ENCODE results near the gene ATAD3C. TPM values are rescaled to one million over a fixed set of nuclear protein-coding genes. Genes with fewer than 3 reads are reported as not detected.
"Not testable (repeated sequence)": the region's sequence is repeated elsewhere in the genome, so short reads cannot be mapped to it uniquely, and the experiment has no call there.

ATAD3C gene
- total and polyA plus RNA-seq, 12 donors, result 0.11 to 2.2 (median 0.78) TPM

DNA sequence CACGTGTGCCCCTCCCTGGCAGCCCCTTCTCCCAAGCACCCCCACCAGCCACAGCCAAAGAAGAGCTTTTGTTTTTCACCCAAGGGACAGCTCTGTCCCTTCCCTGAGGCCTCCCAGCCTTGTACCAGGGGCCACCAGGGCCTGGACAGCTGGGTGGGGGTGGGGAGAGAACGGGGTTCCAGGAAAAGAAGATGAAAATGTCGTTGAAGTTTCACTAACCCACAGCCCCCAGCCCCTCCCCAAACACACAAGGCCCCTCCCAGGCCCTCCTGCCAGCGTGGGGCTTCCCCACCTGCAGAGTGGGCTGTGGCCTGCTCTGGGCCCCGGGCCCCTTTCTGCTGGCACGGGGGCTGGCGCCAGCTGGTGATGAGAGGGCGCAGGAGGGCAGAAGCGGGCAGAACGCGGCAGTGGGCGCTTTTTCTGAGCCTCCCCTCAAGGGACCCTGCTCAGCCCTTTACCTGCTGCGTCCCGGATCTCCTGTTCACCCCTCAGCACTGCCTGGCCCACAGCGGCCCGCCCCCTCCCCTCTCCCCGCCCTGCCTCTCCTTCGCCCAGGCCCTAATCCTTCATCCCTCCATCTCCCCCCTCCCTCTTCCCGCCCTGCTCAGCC is 22.9 kb upstream of the ATAD3C start:
- intact Hi-C loops (cut with DNase I), result no loop called here
- Histone ChIP-seq H3K4me1 (peaks cover 19 to 41% (median 27%) of the 10 kb centered on the region in 9 donors), H3K4me3 (no peak overlapping the region), H3K27me3 (peaks cover 0 to 37% (median 11%) of the 10 kb centered on the region in 7 donors), H3K27ac (no peak overlapping the region), H3K9me3 (no peaks in the 10 kb centered on the region), H3K36me3 (no peaks in the 10 kb centered on the region)
- no peak for DNase-seq
- no peak for ATAC-seq
- no peak for TF ChIP-seq CTCF (IDR thresholded peaks at IDR 0.05)
- 37 to 54% methylated on average over 18 to 19 of the region's 19 CpGs for WGBS, 2 donors

- H3K27me3 ChIP-seq, result peaks cover 0 to 31% (median 11%) of the 10 kb centered on the region in 7 donors
- DNase-seq (peak in 1 of 2 donors; percentile 53), ATAC-seq (no peak)
- no peaks in the 10 kb centered on the region for H3K36me3 ChIP-seq
- peak overlapping the region in 9 of 10 donors; percentile 36 to 52 (median 44) for H3K4me3 ChIP-seq
- intact Hi-C loops (cut with DNase I), result no loop called here
- H3K9me3 ChIP-seq, result no peaks in the 10 kb centered on the region
- H3K27ac ChIP-seq, result peak overlapping the region in 5 of 10 donors; percentile 26 to 64 (median 37)
- H3K4me1 ChIP-seq, result peaks cover 26 to 48% (median 34%) of the 10 kb centered on the region in 9 donors
- WGBS, 2 donors, result 13 to 16% methylated on average over 53 to 66 of the region's 66 CpGs
- TF ChIP-seq CTCF (IDR thresholded peaks at IDR 0.05), result no peak
Observed at GRCh38 chr1:1427106-1427819, 22.2 kb upstream of the ATAD3C start.

GRCh38 chr1:1427820-1428148 is 21.7 kb upstream of the ATAD3C start:
- Histone ChIP-seq H3K27ac (peak overlapping the region in 5 of 10 donors; percentile 26 to 64 (median 37)), H3K4me3 (peak overlapping the region in 9 of 10 donors; percentile 36 to 52 (median 44)), H3K4me1 (peaks cover 31 to 48% (median 39%) of the 10 kb centered on the region in 9 donors), H3K36me3 (no peaks in the 10 kb centered on the region), H3K9me3 (no peaks in the 10 kb centered on the region), H3K27me3 (peaks cover 0 to 26% (median 11%) of the 10 kb centered on the region in 7 donors)
- intact Hi-C loops (cut with DNase I), result no loop called here
- TF ChIP-seq CTCF (IDR thresholded peaks at IDR 0.05), result no peak
- 1% methylated on average over 20 of the region's 22 CpGs; no CpG with 5 or more reads in 1 of the 2 donors for WGBS, 2 donors
- no peak for ATAC-seq
- DNase-seq, result no peak

- ATAC-seq, result no peak
- no peaks in the 10 kb centered on the region for H3K36me3 ChIP-seq
- H3K27ac ChIP-seq, result peak overlapping the region in 3 of 10 donors; percentile 2 to 62 (median 13)
- WGBS, 2 donors, result 76 to 81% methylated on average over 18 to 19 of the region's 19 CpGs
- H3K27me3 ChIP-seq, result peaks cover 0 to 29% (median 11%) of the 10 kb centered on the region in 7 donors
- peaks cover 32 to 50% (median 43%) of the 10 kb centered on the region in 9 donors for H3K4me1 ChIP-seq
- no peak for TF ChIP-seq CTCF (IDR thresholded peaks at IDR 0.05)
- H3K4me3 ChIP-seq, result no peak overlapping the region
- intact Hi-C loops (cut with DNase I), result no loop called here
- no peak for DNase-seq
- H3K9me3 ChIP-seq, result no peaks in the 10 kb centered on the region
Observed at GRCh38 chr1:1428174-1428573, 21.3 kb upstream of the ATAD3C start.

GRCh38 chr1:1428967-1429366 is 20.5 kb upstream of the ATAD3C start:
- peaks cover 0 to 37% (median 11%) of the 10 kb centered on the region in 7 donors for H3K27me3 ChIP-seq
- H3K9me3 ChIP-seq; H3K4me3 ChIP-seq; intact Hi-C loops (cut with DNase I); H3K36me3 ChIP-seq; DNase-seq; ATAC-seq: not testable (repeated sequence)
- H3K27ac ChIP-seq, result peak overlapping the region in 5 of 10 donors; percentile 81 to 98 (median 93)
- 97% methylated on average over 5 to 6 of the region's 6 CpGs for WGBS, 2 donors
- H3K4me1 ChIP-seq, result peaks cover 36 to 58% (median 51%) of the 10 kb centered on the region in 9 donors
